Liver (tissue), 9 donors: ENCODE data around the gene SLC15A5. TPM values are rescaled to one million over a fixed set of nuclear protein-coding genes. Genes with fewer than 3 reads are reported as not detected.

Experiments used
- DNase-seq: peaks from one replicate; pipeline ENCODE4 v3.0.0-alpha.2; 2017; ENCODE audit warnings: low spot score
- H3K27ac ChIP-seq, 2 donors: one replicate each; pipeline ENCODE4 v1.7.0; 2013; ENCODE audit warnings: inconsistent platforms in 2 of 2, low read length in 2 of 2, control low read depth in 1 of 2, low read depth in 1 of 2, mild to moderate bottlenecking in 1 of 2
- H3K27me3 ChIP-seq, 4 donors: one replicate each; pipeline versions ENCODE4 v1.6.1 to v1.7.0; 2013; ENCODE audit warnings: low read length in 3 of 4, inconsistent platforms in 1 of 4, mild to moderate bottlenecking in 1 of 4, moderate library complexity in 1 of 4; ENCODE audit not compliant: control insufficient read depth in 4 of 4, insufficient read depth in 4 of 4
- H3K36me3 ChIP-seq, 4 donors: one replicate each; pipeline versions ENCODE4 v1.6.1 to v1.7.0; 2013; ENCODE audit warnings: low read length in 3 of 4, mild to moderate bottlenecking in 3 of 4, low read depth in 1 of 4, moderate library complexity in 1 of 4; ENCODE audit not compliant: control insufficient read depth in 4 of 4, insufficient read depth in 3 of 4
- H3K4me1 ChIP-seq, 4 donors: one replicate each; pipeline versions ENCODE4 v1.6.1 to v1.7.0; 2013; ENCODE audit warnings: low read length in 3 of 4, mild to moderate bottlenecking in 3 of 4, moderate library complexity in 1 of 4; ENCODE audit not compliant: control insufficient read depth in 4 of 4, insufficient read depth in 4 of 4
- H3K4me3 ChIP-seq, 3 donors: one replicate each; pipeline versions ENCODE4 v1.6.1 to v1.7.0; 2013; ENCODE audit warnings: low read length in 3 of 3, control low read depth in 1 of 3, low read depth in 1 of 3, mild to moderate bottlenecking in 1 of 3
- H3K9ac ChIP-seq, 2 donors: one replicate each; pipeline ENCODE4 v1.7.0; 2013; ENCODE audit warnings: low read length in 2 of 2, mild to moderate bottlenecking in 2 of 2, moderate library complexity in 2 of 2, control low read depth in 1 of 2, low read depth in 1 of 2
- H3K9me3 ChIP-seq, 4 donors: one replicate each; pipeline versions ENCODE4 v1.6.1 to v1.7.0; 2013; ENCODE audit warnings: low read length in 3 of 4; ENCODE audit not compliant: control insufficient read depth in 4 of 4
- EGR1 ChIP-seq, 2 donors: IDR thresholded peaks; 2 replicates each; pipeline ENCODE4 v1.6.1; 2016 to 2018; ENCODE audit warnings: antibody characterized with exemption in 2 of 2, low read depth in 2 of 2
- FOXA1 ChIP-seq: IDR thresholded peaks from 2 replicates; pipeline ENCODE4 v1.6.1; 2016; ENCODE audit warnings: antibody characterized with exemption
- FOXA2 ChIP-seq: IDR thresholded peaks from 2 replicates; pipeline ENCODE4 v1.6.1; 2016; ENCODE audit warnings: antibody characterized with exemption
- GABPA ChIP-seq, 2 donors: IDR thresholded peaks in 1 of 2; conservative IDR thresholded peaks in 1 of 2; 2 replicates each; pipeline ENCODE4 v1.6.1; 2016; ENCODE audit warnings: antibody characterized with exemption in 2 of 2, mild to moderate bottlenecking in 1 of 2, moderate library complexity in 1 of 2
- HNF4A ChIP-seq, 2 donors: conservative IDR thresholded peaks; 2 replicates each; pipeline ENCODE4 v1.6.1; 2016; ENCODE audit warnings: antibody characterized with exemption in 2 of 2, mild to moderate bottlenecking in 2 of 2
- HNF4G ChIP-seq: IDR thresholded peaks from 2 replicates; pipeline ENCODE4 v1.6.1; 2016; ENCODE audit warnings: antibody characterized with exemption
- JUND ChIP-seq, 2 donors: IDR thresholded peaks; 2 replicates each; pipeline ENCODE4 v1.6.1; 2016; ENCODE audit warnings: antibody characterized with exemption in 2 of 2
- MAX ChIP-seq: IDR thresholded peaks from 2 replicates; pipeline ENCODE4 v1.6.1; 2016; ENCODE audit warnings: antibody characterized with exemption
- RAD21 ChIP-seq, 2 donors: IDR thresholded peaks; 2 replicates each; pipeline ENCODE4 v1.6.1; 2016; ENCODE audit warnings: antibody characterized with exemption in 2 of 2, mild to moderate bottlenecking in 2 of 2
- REST ChIP-seq: IDR thresholded peaks from 2 replicates; pipeline ENCODE4 v1.6.1; 2016; ENCODE audit warnings: antibody characterized with exemption, mild to moderate bottlenecking
- RXRA ChIP-seq, 2 donors: IDR thresholded peaks; 2 replicates each; pipeline ENCODE4 v1.6.1; 2017 to 2018; ENCODE audit warnings: antibody characterized with exemption in 2 of 2, mild to moderate bottlenecking in 1 of 2
- SP1 ChIP-seq: IDR thresholded peaks from 2 replicates; pipeline ENCODE4 v1.6.1; 2018; ENCODE audit warnings: antibody characterized with exemption, mild to moderate bottlenecking
- YY1 ChIP-seq: IDR thresholded peaks from 2 replicates; pipeline ENCODE4 v1.6.1; 2016; ENCODE audit warnings: antibody characterized with exemption, mild to moderate bottlenecking
- ZBTB33 ChIP-seq: IDR thresholded peaks from 2 replicates; pipeline ENCODE4 v1.6.1; 2016; ENCODE audit warnings: antibody characterized with exemption
- WGBS: extraction: QIAGEN DNeasy Blood & Tissue Kit; methylation state at CpG from one replicate; pipeline ENCODE4 v1.1.7; 2013; 5-methylcytosine and 5-hydroxymethylcytosine counted together
- polyA plus RNA-seq, 2 donors: library from polyadenylated mRNA; stranded (reverse) in 1 of 2; unstranded in 1 of 2; fragments of 200-250 nt in 1 of 2; fragments of >200 nt in 1 of 2; fragmentation: Nextera tagmentation in 1 of 2; extraction: Ambion mirVana in 1 of 2; gene quantifications; one replicate each; pipeline versions ENCODE4 v1.2.1 to v1.2.3, GENCODE V29; 2013 to 2015
- total RNA-seq, 2 donors: library from RNA; depleted of rRNA; stranded (reverse); fragments of >200 nt; gene quantifications; one replicate each; pipeline ENCODE4 v1.2.3, GENCODE V29; 2014
- donor health status: healthy.
- donor health status: healthy.
- donor health status: healthy.
- donor health status: healthy.
- donor health status: healthy.

Gene SLC15A5
- total and polyA plus RNA-seq, 4 donors: not detected

- WGBS: 85% methylated on average over 2 of the region's 2 CpGs
- no peaks in the 10 kb centered on the region for H3K27me3 ChIP-seq
- no peak overlapping the region for H3K9ac ChIP-seq
- H3K36me3 ChIP-seq: no peaks in the 10 kb centered on the region
- no peaks in the 10 kb centered on the region for H3K4me1 ChIP-seq
- H3K4me3 ChIP-seq: no peak overlapping the region
- H3K9me3 ChIP-seq: peaks cover 0 to 4% (median 0%) of the 10 kb centered on the region in 4 donors
- DNase-seq: no peak
- TF ChIP-seq FOXA1 (no peak), GABPA (IDR thresholded peaks at IDR 0.05 in 1 of 2, conservative IDR thresholded peaks at IDR 0.05 in 1 of 2) (no peak), RXRA (IDR thresholded peaks at IDR 0.05) (no peak), FOXA2 (no peak), ZBTB33 (no peak), HNF4G (no peak), EGR1 (IDR thresholded peaks at IDR 0.05; ENCODE audit: low read depth in 2 of 2) (no peak), REST (no peak)
- no peak overlapping the region for H3K27ac ChIP-seq
Observed at GRCh38 chr12:16258963-16259362, 18.5 kb downstream of the SLC15A5 start.

GRCh38 chr12:16246264-16246663 is 31.2 kb downstream of the SLC15A5 start:
- DNase-seq: no peak
- TF ChIP-seq FOXA1 (no peak), RXRA (IDR thresholded peaks at IDR 0.05) (no peak), SP1 (no peak)
- 85% methylated on average over 1 of the region's 1 CpG for WGBS
- Histone ChIP-seq H3K9me3 (no peaks in the 10 kb centered on the region), H3K27ac (no peak overlapping the region), H3K36me3 (no peaks in the 10 kb centered on the region), H3K9ac (no peak overlapping the region), H3K4me1 (peaks cover 5 to 26% (median 21%) of the 10 kb centered on the region in 4 donors), H3K27me3 (no peaks in the 10 kb centered on the region), H3K4me3 (no peak overlapping the region)

GRCh38 chr12:16245209-16245608 is 32.3 kb downstream of the SLC15A5 start:
- 39% methylated on average over 3 of the region's 3 CpGs for WGBS
- no peak for DNase-seq
- H3K27ac ChIP-seq: no peak overlapping the region

More at GRCh38 chr12:16245209-16245608, 32.3 kb downstream of the SLC15A5 start:
- peak; percentile 46 to 63 for TF ChIP-seq HNF4A (conservative IDR thresholded peaks at IDR 0.05)
- TF ChIP-seq RXRA (IDR thresholded peaks at IDR 0.05): peak; percentile 13 to 51
- TF ChIP-seq YY1: peak; percentile 38
- TF ChIP-seq RAD21 (IDR thresholded peaks at IDR 0.05): peak in 1 of 2 donors; percentile 18
- no peak for TF ChIP-seq JUND (IDR thresholded peaks at IDR 0.05)
- TF ChIP-seq REST: no peak
- TF ChIP-seq SP1: no peak
- TF ChIP-seq ZBTB33: no peak
- TF ChIP-seq MAX: peak; percentile 14
- Histone ChIP-seq H3K4me1 (peaks cover 5 to 29% (median 22%) of the 10 kb centered on the region in 4 donors), H3K36me3 (no peaks in the 10 kb centered on the region), H3K9ac (no peak overlapping the region), H3K9me3 (no peaks in the 10 kb centered on the region), H3K27me3 (no peaks in the 10 kb centered on the region), H3K4me3 (no peak overlapping the region)
